Measurements from ENCODE around the gene SUMO1.

SUMO1 gene

DNA sequence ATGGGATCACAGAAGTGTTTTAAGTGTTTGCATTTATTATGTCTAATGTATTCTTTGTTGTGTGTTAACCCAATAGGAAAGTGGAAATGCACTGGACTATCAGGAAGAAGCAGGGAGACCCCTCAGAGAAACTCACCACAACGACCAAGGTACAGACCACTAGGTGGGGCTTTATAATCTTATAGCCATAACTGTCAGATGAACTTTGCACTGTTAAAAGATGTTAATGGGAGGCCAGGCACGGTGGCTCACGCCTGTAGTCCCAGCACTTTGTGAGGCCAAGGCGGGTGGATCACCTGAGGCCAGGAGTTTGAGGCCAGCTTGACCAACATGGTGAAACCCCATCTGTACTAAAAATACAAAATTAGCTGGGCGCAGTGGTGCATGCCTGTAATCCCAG lies 73.2 kb downstream of the SUMO1 start:
- Histone ChIP-seq H3K27ac (no peak overlapping the region), H3K4me1 (ENCODE audit: low read depth, poor library complexity, severe bottlenecking) (no peaks in the 10 kb centered on the region), H4K20me1 (ENCODE audit: insufficient read depth) (no peaks in the 10 kb centered on the region), H3K79me2 (ENCODE audit: insufficient read depth, low read depth) (no peaks in the 10 kb centered on the region), H2AFZ (ENCODE audit: low read depth) (no peak overlapping the region), H3K27me3 (ENCODE audit: insufficient read depth, low read depth) (no peaks in the 10 kb centered on the region), H3K9ac (no peak overlapping the region), H3K4me3 (IDR thresholded peaks at IDR 0.05; ENCODE audit: insufficient read depth, low read depth, low read length) (no peak overlapping the region), H3K36me3 (ENCODE audit: insufficient read depth) (no peaks in the 10 kb centered on the region), H3K4me2 (no peak overlapping the region)
- no peak for TF ChIP-seq CTCF (conservative IDR thresholded peaks at IDR 0.05; ENCODE audit: low read depth, low read length)

- Histone ChIP-seq H3K4me3 (IDR thresholded peaks at IDR 0.05; ENCODE audit: insufficient read depth, low read depth, low read length) (no peak overlapping the region), H3K4me2 (no peak overlapping the region), H4K20me1 (ENCODE audit: insufficient read depth) (no peaks in the 10 kb centered on the region), H3K4me1 (ENCODE audit: low read depth, poor library complexity, severe bottlenecking) (no peaks in the 10 kb centered on the region), H3K27me3 (ENCODE audit: insufficient read depth, low read depth) (no peaks in the 10 kb centered on the region), H3K27ac (no peak overlapping the region), H2AFZ (ENCODE audit: low read depth) (no peak overlapping the region), H3K36me3 (ENCODE audit: insufficient read depth) (no peaks in the 10 kb centered on the region), H3K9ac (no peak overlapping the region), H3K79me2 (ENCODE audit: insufficient read depth, low read depth) (no peaks in the 10 kb centered on the region)
- TF ChIP-seq CTCF (conservative IDR thresholded peaks at IDR 0.05; ENCODE audit: low read depth, low read length): no peak
These were observed 74.0 kb downstream of the SUMO1 start for GRCh38 chr2:202164411-202164810.

DNA sequence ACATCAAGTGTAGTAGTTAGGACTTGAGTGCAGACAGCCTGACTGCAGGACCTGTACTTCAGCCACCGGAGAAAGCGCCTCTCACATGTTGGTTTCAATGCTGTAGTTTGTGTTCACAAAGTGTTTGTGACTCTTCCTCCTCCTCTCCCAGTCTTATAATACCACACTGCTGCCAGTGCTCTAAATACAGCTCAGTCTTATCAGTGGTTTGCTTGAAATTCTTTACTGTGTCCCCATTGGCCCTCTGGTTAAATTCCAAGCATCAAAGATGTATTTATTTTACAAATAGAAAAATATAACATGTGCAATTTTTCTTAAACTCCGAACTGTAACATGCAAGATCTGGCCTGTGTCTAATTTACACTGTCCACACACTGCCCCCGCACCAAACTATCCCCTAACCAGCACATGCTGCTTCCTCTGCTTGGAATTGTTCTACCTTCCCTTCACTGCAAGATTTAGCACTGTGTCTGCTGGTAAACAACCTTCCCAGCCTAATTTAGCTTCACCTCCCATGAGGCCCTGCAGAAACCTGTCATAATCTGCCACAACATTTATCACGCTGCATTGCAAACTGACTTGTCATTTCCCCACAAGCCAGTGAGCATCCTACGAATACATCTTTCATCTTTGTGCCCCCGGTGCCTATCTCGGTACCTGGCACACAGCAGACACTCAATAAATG lies 77.1 kb downstream of the SUMO1 start:
- Histone ChIP-seq H3K4me2 (no peak overlapping the region), H3K27ac (no peak overlapping the region), H3K36me3 (ENCODE audit: insufficient read depth) (no peaks in the 10 kb centered on the region), H3K27me3 (ENCODE audit: insufficient read depth, low read depth) (no peaks in the 10 kb centered on the region), H4K20me1 (ENCODE audit: insufficient read depth) (no peaks in the 10 kb centered on the region), H2AFZ (ENCODE audit: low read depth) (no peak overlapping the region), H3K9ac (no peak overlapping the region), H3K4me3 (IDR thresholded peaks at IDR 0.05; ENCODE audit: insufficient read depth, low read depth, low read length) (no peak overlapping the region), H3K79me2 (ENCODE audit: insufficient read depth, low read depth) (no peaks in the 10 kb centered on the region), H3K4me1 (ENCODE audit: low read depth, poor library complexity, severe bottlenecking) (no peaks in the 10 kb centered on the region)
- TF ChIP-seq CTCF (conservative IDR thresholded peaks at IDR 0.05; ENCODE audit: low read depth, low read length): no peak

DNA sequence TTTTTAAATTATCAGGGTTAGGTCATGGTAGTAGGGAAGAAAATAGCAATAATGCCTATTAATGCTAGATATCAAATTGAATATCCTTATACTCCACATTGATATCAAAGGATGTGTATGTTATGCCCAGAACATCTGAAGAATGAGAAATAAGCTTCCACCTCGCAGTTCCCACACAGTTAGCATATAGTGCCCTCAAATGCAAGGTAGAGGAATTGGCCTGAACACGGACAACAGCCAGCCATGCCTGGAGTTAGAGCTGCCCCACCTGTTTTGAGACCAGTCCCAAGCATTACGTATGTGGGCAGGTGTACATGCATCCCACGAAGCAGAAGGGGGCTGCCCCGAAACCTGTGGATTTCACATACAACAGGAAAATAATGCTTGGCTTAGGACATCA lies 79.6 kb downstream of the SUMO1 start:
- no peaks in the 10 kb centered on the region for H3K27me3 ChIP-seq (ENCODE audit: insufficient read depth, low read depth)
- H4K20me1 ChIP-seq (ENCODE audit: insufficient read depth): no peaks in the 10 kb centered on the region
- H3K9ac ChIP-seq: no peak overlapping the region
- H3K4me2 ChIP-seq: no peak overlapping the region
- no peak for TF ChIP-seq CTCF (conservative IDR thresholded peaks at IDR 0.05; ENCODE audit: low read depth, low read length)
- no peak overlapping the region for H3K4me3 ChIP-seq (IDR thresholded peaks at IDR 0.05; ENCODE audit: insufficient read depth, low read depth, low read length)
- H3K36me3 ChIP-seq (ENCODE audit: insufficient read depth): no peaks in the 10 kb centered on the region
- H3K4me1 ChIP-seq (ENCODE audit: low read depth, poor library complexity, severe bottlenecking): no peaks in the 10 kb centered on the region
- H3K79me2 ChIP-seq (ENCODE audit: insufficient read depth, low read depth): no peaks in the 10 kb centered on the region
- H3K27ac ChIP-seq: no peak overlapping the region
- H2AFZ ChIP-seq (ENCODE audit: low read depth): no peak overlapping the region

Data from KMS-11 (cell line).